ENCODE data around the gene DOCK1.

The DOCK1 gene

DNA sequence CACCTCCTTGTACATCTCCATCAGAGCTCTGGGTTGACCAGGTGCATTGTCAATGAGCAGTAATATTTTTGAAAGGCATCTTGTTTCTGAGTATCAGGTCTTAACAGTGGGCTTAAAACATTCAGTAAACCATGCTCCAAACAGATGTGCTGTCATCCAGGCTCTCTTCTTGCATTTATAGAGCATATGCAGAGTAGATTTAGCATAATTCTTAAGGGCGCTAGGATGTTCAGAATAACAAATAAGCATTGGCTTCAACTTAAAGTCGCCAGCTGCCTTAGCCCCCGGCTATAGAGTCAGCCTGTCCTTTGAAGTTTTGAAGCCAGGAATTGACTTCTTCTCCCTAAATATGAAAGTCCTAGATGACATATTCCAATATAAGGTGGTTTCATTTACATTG is 421.7 kb downstream of the DOCK1 start:
- no peak for DNase-seq

DNA sequence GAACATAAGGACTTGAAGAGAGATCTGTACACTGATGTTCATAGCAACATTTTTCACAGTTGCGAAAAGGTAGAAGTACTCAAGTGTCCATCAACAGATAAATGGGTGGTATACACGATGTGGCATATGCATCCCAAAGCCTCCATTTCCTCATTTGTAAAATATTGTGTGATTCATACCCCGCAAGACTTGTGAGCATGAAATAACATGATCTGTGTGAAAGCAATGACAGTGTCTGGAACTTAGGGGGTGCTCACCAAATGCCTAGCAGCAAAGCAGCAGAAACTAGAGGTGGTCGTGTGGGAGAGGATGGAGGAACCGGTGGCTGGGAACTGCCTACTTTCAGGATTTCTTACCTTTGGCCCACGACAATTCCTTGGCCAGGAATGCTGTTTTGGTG is 426.5 kb downstream of the DOCK1 start:
- no peak for DNase-seq

DNA sequence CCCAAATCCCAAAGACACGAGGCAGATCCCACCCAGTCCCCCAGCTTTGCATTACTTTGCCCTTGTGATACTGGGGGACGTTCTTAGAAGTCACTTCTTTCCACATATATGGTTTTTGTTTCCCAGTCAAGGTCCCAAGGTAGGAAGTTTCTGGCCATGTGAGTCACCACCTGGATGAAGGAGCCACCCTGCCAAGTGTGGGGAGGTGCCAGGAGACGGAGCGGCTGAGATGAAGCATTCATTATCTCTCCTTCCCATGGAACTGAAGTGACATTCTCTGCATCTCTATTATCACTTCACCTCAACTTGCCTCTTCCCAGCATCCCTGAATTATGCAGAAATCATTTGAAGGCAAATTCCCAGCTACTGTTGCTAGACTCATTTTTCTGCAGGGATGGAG is 427.4 kb downstream of the DOCK1 start:
- DNase-seq, result no peak

DNA sequence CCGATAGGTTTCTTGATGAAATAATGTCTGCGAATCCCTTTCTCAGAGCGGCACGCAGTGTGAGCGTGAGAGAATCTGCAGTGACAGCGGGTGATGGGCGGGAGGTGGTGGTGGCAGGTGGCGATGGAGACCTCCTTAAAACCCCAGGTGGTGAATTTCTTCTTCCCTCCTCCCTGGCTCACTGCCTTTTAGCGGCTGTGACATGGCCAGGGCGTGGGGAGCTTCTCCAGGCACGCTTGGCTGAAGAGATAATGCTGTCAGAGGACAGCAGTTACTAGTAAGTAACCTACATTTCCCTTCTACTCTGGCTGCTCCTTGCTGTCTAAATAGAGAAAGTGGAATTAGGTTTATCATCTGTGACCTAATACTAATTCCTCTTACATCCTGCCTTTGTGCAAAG is 432.6 kb downstream of the DOCK1 start:
- DNase-seq, result no peak

DNA sequence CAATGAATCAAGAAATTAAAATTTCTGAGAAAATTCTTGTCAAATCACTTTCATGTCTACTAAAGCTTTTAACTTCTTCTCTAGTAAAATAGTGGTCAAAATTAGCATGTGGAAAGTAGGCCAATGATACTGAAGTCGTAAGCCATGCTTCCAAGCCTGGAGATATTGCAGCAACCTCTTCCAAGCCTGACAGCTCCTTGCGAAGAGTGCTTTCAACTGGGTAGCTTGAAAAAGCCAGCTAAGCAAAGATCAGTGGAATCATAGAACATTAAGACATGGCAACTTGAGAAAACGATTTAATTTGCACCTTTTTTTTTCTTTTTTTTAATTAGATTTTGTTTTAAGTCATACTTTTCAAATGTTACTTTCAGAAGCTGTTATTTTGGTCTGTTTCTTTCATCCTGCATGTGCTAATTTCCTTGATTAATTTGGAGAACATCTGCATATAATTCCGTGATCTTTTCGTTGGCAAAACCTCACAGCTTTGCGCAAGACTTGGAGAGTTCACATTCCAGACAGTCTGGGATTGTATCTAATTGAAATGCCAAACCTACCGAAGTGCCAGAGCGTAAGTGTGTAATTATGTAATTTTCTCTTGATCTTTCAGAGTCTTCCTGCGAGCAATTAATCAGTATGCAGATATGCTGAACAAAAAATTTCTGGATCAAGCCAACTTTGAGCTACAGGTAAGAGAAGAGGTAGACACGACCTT is 433.3 kb downstream of the DOCK1 start:
- DNase-seq, result no peak

DNA sequence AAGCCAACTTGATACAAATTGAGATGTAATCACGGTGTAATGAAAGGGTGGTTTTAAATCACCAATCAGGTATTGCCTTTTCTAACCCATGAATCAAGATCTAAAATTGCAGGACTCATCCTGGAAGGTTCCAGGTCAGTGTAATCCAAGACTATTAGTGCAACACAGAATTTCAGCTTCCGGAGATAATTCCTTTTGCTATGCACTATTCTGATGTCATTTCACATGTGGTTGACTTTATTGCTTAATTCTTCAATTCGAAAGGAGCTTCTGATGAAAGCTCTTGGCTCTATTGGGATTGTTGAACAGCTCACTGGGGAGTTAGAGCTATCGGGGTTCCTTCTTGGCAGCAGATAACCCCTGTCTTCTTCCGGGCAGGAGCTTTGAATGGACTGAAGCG is 438.6 kb downstream of the DOCK1 start:
- DNase-seq, result no peak

DNA sequence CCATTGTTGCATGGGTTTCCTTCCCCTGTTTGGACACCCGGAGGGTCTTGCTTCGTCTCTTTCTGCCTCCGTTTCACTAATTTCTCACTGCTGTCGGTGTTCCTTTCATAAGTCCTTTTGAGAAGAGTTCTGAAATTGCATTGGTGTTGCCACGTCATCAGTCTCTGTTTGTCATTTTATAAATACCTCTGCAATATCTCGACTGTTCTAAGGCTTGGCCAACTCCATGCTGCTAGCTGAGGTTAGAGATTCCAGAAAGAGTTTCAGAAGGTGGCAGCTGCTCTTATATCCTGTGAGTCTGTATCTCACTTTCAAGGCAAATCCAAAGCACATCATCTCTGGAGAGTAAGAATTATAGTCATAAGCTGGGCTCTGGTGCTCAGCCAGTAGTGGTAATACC is 439.1 kb downstream of the DOCK1 start:
- DNase-seq, result no peak

DNA sequence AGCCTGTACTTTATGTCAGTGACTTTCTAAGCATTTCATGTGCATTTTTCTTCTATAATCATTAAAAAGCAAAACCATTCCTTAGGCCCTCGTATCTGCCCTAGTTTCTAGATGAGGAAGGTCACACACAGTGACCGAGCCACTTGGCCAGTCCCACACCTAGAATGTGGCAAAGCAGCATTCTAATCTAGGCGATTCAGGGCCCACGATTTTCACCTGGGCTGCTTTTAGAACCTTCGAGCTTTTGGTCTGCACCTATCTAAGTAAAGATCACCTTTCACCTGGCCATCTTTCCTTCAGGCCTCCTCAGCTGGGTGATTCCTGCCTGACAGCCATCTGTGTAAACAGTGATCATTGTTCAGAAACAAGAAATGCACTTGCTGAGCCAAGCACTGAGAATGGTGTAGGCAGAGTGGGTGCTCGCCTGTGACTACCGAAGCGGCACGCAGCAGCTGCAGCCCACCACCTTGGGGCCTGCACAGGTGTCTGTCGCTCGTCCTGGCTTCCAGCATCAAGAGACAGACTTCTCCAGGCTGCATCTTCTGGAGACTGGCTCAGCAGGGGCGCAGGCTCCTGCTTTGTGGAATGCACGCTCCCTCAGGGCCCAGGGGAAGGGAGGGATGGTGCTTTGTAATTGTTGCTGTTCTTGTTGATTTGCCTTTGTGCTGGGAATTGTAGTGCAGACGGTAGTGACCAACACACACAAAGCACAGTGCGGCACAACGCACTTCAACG is 440.2 kb downstream of the DOCK1 start:
- peak; percentile 69 for DNase-seq

DNA sequence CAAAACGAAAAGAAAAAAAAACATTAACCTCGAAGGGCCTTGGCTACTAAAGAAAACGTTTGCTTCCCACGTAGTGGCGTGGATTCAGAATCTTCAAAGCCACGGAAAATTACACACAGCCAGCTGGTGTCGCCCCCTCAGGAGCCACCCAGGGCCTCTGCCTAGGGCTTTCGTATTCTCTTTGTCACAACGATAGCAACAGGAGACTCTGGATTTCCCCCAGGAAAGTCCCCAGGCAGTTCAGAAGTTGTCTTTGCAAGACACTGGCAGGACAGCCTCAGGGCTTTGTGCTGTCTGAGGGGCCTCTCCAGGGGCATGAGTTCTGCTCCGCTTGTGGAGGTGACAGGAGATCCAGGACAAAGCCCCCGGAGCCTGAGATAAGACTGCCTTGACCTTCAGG is 441.4 kb downstream of the DOCK1 start:
- DNase-seq, result no peak

DNA sequence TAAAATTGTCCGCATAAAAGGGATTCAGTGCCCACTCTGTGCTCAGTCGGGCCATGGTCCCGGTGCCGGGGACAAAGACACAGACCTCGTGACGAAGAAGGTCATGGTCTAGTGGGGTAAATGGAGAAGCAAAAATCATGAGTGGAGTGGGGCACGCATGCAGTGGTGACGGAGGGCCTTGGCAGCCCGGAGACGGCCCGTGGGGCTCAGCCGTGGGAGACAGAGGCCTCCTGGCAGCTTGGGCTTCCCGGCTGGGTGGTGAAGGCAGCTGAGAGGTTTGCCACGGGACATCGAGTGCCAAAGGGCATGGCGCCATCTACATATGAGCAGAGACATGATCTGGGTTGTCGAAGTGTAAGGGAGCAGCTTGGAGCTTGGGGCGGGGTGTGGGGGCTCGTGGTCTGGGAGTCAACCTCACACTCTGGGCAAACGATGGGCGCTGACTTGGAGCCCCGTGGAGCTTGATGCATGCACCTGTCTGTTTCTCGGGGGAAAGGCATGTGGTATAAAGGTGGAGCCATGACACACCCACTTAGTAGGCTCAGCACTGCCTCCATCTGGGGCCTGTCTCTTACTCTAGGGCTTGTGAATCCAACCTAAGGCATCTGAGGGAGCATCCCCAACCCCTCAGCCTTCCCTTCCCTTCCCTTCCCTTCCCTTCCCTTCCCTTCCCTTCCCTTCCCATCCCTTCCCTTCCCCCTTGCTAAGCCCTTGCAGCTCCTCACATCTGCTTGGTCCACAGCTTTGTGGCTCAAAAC is 442.2 kb downstream of the DOCK1 start:
- no peak for DNase-seq

DNA sequence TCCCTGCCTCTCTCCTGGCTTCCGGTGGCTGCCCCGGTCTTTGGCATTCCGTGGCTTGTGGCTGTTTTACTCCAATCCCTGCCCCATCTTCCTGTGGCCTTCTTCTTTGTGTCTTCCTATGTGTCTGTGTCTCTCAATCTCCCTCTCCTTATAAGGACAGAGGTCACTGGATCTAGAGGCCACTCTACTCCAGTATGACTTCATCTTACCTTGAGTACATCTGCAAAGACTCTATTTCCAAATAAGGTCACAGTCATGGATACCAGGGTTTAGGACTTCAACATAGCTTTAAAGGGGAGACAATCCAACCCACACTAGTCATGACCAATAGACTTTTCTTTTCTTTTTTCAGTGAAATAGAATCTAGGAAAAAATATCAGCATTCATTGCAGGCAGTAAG is 444.5 kb downstream of the DOCK1 start:
- no peak for DNase-seq

DNA sequence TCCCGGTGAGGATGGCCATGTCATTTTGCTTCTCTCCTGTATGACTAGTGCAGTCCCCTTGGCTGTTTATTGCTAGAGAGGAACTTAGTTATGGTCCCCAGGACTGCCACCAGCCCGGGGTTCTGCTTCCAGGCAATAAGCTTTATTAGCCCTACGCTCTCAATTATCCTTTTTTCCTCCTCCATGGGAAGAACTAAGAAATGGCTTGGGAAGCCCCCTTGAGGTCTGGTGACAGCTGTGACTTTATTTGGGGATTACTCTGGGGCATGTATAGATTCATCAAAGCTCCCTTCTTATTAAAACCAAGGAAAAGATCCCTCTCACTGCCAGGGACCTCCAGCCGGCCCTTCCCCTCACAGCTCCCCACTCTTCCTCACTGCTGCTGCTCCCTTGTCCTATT is 446.3 kb downstream of the DOCK1 start:
- no peak for DNase-seq

DNA sequence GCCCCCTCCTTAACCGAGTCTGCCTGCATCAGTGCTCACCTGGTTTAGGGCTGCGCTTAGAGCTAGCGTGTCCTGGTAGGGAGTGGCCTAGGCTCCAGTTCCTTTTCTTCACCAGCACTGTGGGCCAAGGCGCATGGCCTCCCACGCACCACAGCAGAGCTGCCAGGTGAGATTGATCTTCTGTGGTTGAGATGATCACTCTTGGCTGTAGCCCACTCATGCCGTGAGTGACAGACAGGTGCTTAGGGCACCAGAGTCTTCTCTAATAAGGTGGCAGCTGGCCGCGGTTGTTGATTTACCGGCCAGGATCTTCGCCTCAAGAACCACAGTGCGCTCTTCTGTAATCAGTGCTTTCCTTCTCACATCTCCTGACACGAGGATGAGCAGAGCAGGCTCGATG is 448.3 kb downstream of the DOCK1 start:
- DNase-seq, result peak; percentile 43

DNA sequence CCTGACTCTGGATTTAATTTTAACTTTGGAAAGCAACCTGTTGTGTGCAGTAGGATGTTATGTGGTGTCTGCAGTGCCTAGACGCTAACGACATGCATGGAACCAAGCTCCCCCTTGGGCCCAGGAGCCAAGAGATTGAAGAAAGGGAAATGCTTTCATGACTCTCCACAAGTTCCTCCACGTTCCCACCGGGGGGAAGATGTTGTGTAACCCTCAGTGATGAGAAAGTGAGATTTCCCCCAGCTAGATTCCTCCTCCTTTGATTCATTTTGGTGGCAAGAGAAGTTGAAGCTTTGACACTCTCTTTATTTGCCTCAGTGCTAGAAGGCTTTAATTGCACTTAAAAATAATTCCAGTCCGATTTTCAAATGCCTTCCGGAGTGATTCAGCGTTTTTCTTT is 449.0 kb downstream of the DOCK1 start:
- DNase-seq, result no peak

DNA sequence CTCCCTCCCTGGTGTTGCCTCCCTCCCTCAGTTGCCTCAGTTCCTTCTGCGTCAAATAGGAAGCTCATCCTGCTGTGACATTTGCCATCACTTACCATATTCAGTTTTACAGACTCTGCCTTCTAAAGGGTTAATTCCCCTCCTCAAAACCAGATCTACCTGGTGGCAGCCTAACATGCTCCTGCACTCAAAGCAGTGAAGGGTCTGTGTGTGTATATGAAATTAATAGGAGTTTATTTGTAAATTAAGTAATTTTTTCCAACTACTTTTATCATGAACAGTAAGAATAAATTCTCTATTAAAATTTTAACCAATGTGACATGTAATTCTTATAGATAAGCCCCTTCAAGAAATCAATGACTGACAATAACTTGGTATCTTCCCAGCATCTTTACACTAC is 449.8 kb downstream of the DOCK1 start:
- no peak for DNase-seq

DNA sequence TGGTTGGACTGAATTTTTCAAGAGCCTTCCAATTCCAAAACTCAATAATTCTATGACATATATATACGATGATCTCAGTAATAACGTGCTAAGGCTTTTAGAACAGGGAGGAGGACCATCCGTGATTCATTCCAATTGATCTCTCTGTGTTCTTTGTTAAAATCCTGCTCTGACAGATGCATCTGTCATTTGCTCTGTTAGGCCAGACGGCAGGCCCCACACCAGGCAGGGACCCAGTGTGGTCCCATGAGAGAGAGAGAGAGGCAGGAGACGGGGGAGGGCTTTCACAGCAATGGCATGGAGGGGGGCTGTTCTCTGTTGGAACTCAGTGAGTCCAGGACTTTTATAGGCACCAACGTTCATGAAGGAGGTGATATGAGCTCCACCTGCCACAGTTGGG is 451.1 kb downstream of the DOCK1 start:
- no peak for DNase-seq

DNA sequence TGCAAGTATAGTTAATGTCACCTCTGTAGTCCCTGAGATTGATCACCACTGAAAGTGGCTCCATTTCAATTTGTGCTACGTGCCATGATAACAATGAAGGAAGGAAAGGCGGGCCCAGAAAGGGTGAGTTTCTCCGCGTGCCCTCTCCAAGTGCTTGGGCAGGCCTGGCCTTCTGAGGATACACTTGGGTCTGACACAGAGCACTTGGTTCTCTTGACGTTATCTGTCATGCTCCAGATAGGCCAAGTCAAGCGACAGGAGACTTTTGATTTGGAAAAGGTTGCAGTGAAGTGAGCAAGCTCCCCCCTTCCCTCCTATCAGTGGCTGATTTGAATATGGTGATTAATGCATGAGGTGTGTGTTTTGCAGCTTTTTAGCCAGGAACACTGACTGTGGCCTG is 452.0 kb downstream of the DOCK1 start:
- DNase-seq, result no peak

DNA sequence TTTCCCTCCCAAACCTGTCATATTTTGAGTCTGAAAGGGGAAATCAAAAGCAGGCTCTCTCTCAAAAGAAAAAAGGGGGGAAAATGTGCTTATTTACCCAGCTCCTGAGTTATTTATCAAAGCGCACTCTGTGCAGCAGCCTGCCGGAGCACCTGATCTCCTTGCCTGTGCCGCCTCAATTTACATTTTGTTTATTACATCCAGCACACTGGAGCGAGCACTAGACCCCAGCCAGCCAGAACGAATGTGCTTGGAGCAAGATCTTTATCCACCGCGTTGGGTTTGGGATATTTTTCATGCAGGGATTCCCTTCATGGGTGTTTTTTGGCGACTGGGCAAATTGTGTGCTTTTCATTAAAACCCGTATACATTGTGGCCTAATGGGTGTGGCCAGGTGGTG is 453.1 kb downstream of the DOCK1 start:
- DNase-seq, result no peak

DNA sequence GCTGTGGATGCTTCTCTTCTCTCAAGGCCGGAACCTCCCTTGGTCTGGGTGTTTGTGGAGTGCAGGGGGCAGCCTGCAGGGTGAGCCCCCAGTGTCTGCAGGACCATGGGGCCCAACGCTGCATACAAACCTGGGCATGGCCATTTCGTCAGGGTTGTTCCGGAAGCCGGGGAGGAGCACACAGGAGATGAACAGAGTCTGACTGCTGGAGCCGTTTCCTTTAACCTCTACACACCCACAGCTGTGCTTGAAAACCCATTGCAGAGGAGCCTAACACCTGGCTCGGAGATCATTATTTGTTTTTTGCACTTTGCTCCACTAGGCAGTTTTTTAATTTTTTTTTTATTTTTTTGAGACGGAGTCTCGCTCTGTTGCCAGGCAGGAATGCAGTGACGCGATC is 458.8 kb downstream of the DOCK1 start:
- no peak for DNase-seq

DNA sequence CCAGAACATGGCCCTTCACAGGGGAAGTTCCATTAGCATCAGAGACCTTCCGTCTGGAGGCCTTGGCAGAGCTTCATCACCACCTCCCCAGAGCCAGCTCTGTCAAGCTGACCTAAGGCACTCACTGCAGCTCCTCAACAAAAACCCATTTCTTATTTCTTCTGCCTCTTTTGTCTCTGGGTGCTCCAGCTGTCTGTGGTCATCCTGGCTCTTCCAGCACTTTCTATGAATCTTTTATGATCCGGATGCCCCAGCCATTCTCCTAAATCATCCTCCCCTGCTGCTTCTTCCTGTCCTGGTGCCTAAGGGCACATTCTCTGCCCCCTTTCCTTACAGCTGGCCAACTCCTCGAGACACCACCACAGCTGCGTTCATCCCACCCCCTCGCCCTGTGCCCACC is 462.9 kb downstream of the DOCK1 start:
- no peak for DNase-seq

DNA sequence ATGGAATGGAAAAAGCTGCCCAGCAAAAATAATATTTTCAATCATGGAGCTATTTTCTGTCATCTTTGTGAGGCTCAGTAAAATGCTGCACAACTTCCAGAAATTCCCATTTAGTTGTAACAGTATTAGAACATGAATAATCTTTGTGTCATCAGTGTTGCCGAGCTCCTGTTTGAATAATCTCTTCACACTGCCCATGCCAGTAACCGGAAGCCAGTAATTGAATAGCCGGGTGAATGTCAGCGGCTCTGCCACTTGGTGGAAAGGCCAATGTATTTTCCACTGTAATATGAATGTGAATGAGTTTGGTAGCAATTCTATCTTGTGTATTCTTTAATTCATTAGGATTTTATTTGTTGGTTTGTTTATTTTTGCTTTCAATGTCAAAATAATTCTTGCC is 463.7 kb downstream of the DOCK1 start:
- DNase-seq, result no peak

DNA sequence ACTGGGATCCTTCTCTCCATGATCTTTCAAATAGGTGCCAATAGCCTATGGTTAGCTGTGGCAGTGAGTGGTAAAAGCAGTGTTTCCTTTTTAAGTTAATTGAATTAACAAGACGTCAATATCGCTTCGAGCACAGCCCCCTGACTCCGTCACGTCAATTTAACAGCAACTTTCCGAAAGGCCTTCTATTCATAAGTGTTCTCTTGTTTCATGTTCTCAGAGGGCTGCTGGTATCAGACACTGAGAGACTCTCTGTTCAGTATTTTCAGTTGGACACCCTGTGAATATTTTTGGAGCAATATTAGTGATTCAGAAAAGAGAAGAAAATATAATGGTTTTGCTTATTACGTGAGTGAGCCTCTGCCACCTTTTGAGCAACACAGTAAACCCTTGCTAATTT is 465.4 kb downstream of the DOCK1 start:
- no peak for DNase-seq

DNA sequence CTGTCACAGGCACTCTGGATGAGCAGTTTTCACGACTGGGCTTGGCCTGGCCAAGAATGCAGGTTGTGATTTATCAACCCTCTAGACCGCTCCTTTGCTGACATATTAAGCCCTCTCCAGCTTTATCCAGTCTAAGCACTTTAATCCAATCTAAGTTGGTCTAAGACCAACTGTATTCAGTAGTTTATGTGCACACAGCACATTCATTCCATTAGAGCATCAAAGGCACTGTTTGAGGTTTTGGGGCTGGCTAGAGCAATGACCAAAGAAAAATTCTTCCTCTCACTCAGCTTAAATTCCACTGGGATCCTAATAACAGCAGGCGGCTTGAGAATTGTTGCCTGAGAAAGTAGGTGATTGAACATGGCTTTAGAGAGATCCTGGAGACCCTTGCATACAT is 467.1 kb downstream of the DOCK1 start:
- no peak for DNase-seq

DNA sequence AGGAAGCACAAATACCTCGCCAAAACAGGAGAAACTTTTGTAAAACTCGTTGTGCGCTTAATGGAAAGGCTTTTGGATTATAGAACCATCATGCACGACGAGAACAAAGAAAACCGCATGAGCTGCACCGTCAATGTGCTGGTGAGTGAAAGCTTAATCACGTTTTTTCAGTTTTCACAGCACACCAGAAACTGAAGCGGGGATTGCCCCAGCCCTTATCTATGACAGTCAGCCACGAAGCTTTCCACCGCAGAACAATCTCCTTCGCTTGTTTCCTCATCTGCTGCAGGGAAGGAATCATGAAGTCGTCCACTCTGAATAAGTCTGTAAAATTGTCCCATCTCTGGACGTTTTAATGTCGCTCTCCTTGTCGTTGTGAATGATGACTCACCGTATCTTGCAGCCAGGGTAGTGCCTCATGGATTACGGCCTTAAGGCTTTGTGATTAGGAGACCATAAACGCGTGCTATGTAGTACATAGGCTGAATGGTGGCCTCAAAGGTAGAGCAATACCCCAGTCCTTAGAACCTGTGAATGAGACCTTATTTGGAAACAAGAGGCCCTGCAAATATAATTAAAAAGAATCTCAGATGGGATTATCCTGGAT is 468.9 kb downstream of the DOCK1 start:
- no peak for DNase-seq
